Measurements from ENCODE around the gene GRIN2A.

Gene GRIN2A

DNA sequence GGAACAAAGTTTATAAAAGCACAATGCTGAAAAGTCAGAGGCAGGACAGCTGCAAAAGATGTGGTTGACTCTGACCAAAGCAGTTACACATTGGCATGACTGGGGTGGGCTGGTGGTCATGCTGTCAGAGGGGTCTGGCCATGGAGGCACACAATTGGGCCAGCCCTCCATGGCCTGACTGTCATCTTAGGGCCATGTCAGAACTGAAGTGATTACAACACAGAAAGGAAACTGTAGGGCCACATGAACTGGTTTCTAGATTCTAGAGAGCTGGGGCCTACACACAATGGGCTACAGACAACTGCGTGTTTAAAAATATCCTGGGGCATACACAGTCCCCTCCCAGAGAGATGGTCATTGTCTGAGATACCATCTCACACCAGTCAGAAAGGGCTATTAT is 380.6 kb downstream of the GRIN2A start:
- H3K27me3 ChIP-seq (ENCODE audit: control insufficient read depth in 5 of 5, insufficient read depth in 4 of 5, low read length in 5 of 5): no peaks in the 10 kb centered on the region
- peaks cover 0 to 4% (median 0%) of the 10 kb centered on the region in 5 donors for H3K9me3 ChIP-seq (ENCODE audit: control insufficient read depth in 5 of 5, low read length in 5 of 5)
- no peak overlapping the region for H3K27ac ChIP-seq (ENCODE audit: low read depth, low read length)
- H3K9ac ChIP-seq (ENCODE audit: low read length in 5 of 5): no peak overlapping the region
- no peaks in the 10 kb centered on the region for H3K36me3 ChIP-seq (ENCODE audit: control insufficient read depth in 5 of 5, insufficient read depth in 5 of 5, low read length in 5 of 5)
- peaks cover 0 to 10% (median 4%) of the 10 kb centered on the region in 5 donors for H3K4me1 ChIP-seq (ENCODE audit: control insufficient read depth in 5 of 5, insufficient read depth in 5 of 5, low read length in 5 of 5)
- no peak overlapping the region for H3K4me3 ChIP-seq (ENCODE audit: low read depth in 1 of 5, low read length in 5 of 5)

DNA sequence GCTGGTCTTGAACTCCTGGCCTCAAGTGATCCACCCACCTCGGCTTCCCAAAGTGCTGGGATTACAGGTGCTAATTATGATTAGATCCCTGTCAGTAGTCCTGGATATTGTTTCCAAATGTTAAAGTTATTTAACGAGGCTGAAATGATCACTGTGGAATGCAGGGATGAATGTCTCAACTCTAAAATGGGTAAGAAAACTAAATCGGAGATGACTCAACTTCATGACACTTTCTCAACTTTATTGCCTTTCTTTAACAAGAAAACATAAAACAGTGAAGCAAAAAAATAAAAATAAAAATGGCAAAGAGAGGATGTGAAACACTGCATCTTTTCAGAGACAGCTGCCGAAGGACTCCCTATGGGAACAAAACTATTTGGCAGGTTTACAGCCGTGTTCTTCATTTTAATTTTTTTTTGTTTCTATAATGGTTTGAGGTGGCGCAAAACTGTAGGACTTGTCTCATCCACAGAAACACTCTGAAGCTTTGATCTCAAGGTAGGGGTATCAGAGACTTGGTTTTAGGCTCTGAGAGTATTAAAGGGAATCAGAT is 382.0 kb downstream of the GRIN2A start:
- Histone ChIP-seq H3K4me3 (ENCODE audit: low read depth in 1 of 5, low read length in 5 of 5) (no peak overlapping the region), H3K27me3 (ENCODE audit: control insufficient read depth in 5 of 5, insufficient read depth in 4 of 5, low read length in 5 of 5) (peaks cover 0 to 2% (median 0%) of the 10 kb centered on the region in 5 donors), H3K27ac (ENCODE audit: low read depth, low read length) (no peak overlapping the region)

DNA sequence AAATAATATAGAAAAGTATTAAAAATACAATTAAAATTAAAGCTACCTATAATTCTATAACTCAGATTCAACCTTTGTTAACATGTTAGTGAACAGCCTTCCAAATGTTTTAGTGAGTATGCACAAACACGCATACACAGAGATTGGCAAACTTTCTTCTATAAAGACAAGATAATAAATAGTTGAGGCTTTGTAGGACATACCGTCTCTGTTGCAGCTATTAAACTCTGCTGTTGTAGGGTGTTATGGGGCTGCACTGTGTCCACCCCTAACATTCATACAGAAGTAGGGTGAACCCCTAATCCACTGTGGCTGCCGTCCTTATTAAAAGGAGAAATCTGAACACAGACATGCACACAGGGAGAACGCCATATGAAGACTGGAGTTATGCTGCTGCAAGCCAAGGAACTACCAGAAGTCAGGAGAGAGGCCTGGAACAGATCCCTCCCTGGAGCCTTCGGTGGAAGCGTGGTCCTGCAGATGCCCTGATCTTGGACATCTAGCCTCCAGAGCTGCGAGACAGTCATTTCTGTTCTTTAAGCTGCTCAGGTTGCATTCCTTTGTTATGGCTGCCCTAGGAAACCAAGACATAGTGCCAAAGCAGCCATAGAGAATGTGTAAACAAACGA is 383.2 kb downstream of the GRIN2A start:
- peaks cover 0 to 10% (median 4%) of the 10 kb centered on the region in 5 donors for H3K4me1 ChIP-seq (ENCODE audit: control insufficient read depth in 5 of 5, insufficient read depth in 5 of 5, low read length in 5 of 5)
- H3K9me3 ChIP-seq (ENCODE audit: control insufficient read depth in 5 of 5, low read length in 5 of 5): peaks cover 0 to 4% (median 0%) of the 10 kb centered on the region in 5 donors
- no peak overlapping the region for H3K4me3 ChIP-seq (ENCODE audit: low read depth in 1 of 5, low read length in 5 of 5)
- peaks cover 0 to 2% (median 0%) of the 10 kb centered on the region in 5 donors for H3K27me3 ChIP-seq (ENCODE audit: control insufficient read depth in 5 of 5, insufficient read depth in 4 of 5, low read length in 5 of 5)
- H3K27ac ChIP-seq (ENCODE audit: low read depth, low read length): no peak overlapping the region
- no peaks in the 10 kb centered on the region for H3K36me3 ChIP-seq (ENCODE audit: control insufficient read depth in 5 of 5, insufficient read depth in 5 of 5, low read length in 5 of 5)
- no peak overlapping the region for H3K9ac ChIP-seq (ENCODE audit: low read length in 5 of 5)

More for the DNA sequence above, 382.0 kb downstream of the GRIN2A start:
- Histone ChIP-seq H3K4me1 (ENCODE audit: control insufficient read depth in 5 of 5, insufficient read depth in 5 of 5, low read length in 5 of 5) (peaks cover 0 to 10% (median 4%) of the 10 kb centered on the region in 5 donors), H3K9ac (ENCODE audit: low read length in 5 of 5) (no peak overlapping the region), H3K9me3 (ENCODE audit: control insufficient read depth in 5 of 5, low read length in 5 of 5) (peaks cover 0 to 4% (median 0%) of the 10 kb centered on the region in 5 donors), H3K36me3 (ENCODE audit: control insufficient read depth in 5 of 5, insufficient read depth in 5 of 5, low read length in 5 of 5) (no peaks in the 10 kb centered on the region)

DNA sequence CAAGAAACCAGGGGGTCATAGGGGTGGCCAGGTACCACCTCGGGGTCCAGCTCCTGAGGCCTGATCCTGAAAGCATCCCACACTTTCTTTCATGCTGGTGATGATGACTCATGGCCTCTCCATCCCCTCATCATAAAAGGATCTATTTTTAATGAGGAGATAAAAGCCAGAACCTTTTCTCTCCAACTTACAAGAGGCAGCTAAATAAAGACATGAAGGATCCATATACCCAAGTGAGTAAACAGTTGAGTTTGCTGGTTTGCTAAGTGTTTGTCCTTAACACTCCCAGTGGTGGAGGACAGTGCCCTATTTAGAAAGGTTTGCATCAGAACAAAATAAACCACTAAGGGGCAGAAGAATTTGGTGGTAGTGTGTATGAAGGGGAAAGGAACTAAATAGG is 383.8 kb downstream of the GRIN2A start:
- no peak overlapping the region for H3K27ac ChIP-seq (ENCODE audit: low read depth, low read length)
- no peaks in the 10 kb centered on the region for H3K36me3 ChIP-seq (ENCODE audit: control insufficient read depth in 5 of 5, insufficient read depth in 5 of 5, low read length in 5 of 5)
- H3K9me3 ChIP-seq (ENCODE audit: control insufficient read depth in 5 of 5, low read length in 5 of 5): peaks cover 0 to 4% (median 0%) of the 10 kb centered on the region in 5 donors
- H3K9ac ChIP-seq (ENCODE audit: low read length in 5 of 5): no peak overlapping the region
- peaks cover 0 to 10% (median 4%) of the 10 kb centered on the region in 5 donors for H3K4me1 ChIP-seq (ENCODE audit: control insufficient read depth in 5 of 5, insufficient read depth in 5 of 5, low read length in 5 of 5)
- peaks cover 0 to 2% (median 0%) of the 10 kb centered on the region in 5 donors for H3K27me3 ChIP-seq (ENCODE audit: control insufficient read depth in 5 of 5, insufficient read depth in 4 of 5, low read length in 5 of 5)
- H3K4me3 ChIP-seq (ENCODE audit: low read depth in 1 of 5, low read length in 5 of 5): no peak overlapping the region

DNA sequence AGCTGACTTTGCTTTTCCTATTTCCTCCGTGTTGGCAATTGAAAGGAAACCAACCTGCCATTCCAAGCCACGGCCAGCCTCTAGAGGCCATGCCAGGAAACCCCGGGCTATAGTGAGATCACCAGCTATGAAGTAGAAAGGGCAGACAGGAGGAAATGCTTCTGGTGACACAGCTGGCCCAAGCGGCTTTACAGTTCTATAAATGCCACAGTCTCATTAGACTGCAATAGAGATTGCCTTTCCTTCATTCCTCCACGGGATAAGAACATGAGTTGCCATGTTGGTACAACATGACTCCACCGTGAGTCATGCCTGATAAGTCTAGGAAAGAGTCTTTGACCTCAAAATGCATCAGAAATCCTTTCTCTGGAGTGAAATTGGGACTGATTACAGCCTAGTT is 384.9 kb downstream of the GRIN2A start:
- Histone ChIP-seq H3K27me3 (ENCODE audit: control insufficient read depth in 5 of 5, insufficient read depth in 4 of 5, low read length in 5 of 5) (peaks cover 0 to 2% (median 0%) of the 10 kb centered on the region in 5 donors), H3K9me3 (ENCODE audit: control insufficient read depth in 5 of 5, low read length in 5 of 5) (peaks cover 0 to 4% (median 0%) of the 10 kb centered on the region in 5 donors), H3K27ac (ENCODE audit: low read depth, low read length) (no peak overlapping the region)

DNA sequence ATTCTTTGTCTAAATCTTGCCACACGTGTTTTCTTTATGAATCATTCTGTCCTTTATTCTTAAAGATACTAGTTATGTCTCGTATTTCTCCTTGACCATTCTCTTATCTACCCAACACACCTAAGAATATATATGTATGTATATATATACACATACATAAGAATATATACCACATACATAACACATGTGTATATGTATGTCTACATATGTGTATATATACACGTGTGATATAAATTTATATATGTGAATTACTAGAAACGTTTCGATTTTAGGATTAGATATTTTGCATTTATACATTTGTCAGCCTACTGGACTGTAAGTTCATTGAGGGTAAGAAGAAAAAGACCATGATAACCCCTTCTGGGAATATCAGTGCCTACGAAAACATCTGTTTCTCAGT is 388.6 kb downstream of the GRIN2A start:
- peaks cover 0 to 10% (median 4%) of the 10 kb centered on the region in 5 donors for H3K4me1 ChIP-seq (ENCODE audit: control insufficient read depth in 5 of 5, insufficient read depth in 5 of 5, low read length in 5 of 5)
- no peak overlapping the region for H3K27ac ChIP-seq (ENCODE audit: low read depth, low read length)
- no peaks in the 10 kb centered on the region for H3K9me3 ChIP-seq (ENCODE audit: control insufficient read depth in 5 of 5, low read length in 5 of 5)
- H3K9ac ChIP-seq (ENCODE audit: low read length in 5 of 5): no peak overlapping the region
- peaks cover 0 to 2% (median 0%) of the 10 kb centered on the region in 5 donors for H3K27me3 ChIP-seq (ENCODE audit: control insufficient read depth in 5 of 5, insufficient read depth in 4 of 5, low read length in 5 of 5)
- H3K36me3 ChIP-seq (ENCODE audit: control insufficient read depth in 5 of 5, insufficient read depth in 5 of 5, low read length in 5 of 5): no peaks in the 10 kb centered on the region
- no peak overlapping the region for H3K4me3 ChIP-seq (ENCODE audit: low read depth in 1 of 5, low read length in 5 of 5)

More for the DNA sequence above, 384.9 kb downstream of the GRIN2A start:
- Histone ChIP-seq H3K36me3 (ENCODE audit: control insufficient read depth in 5 of 5, insufficient read depth in 5 of 5, low read length in 5 of 5) (no peaks in the 10 kb centered on the region), H3K9ac (ENCODE audit: low read length in 5 of 5) (no peak overlapping the region), H3K4me3 (ENCODE audit: low read depth in 1 of 5, low read length in 5 of 5) (no peak overlapping the region), H3K4me1 (ENCODE audit: control insufficient read depth in 5 of 5, insufficient read depth in 5 of 5, low read length in 5 of 5) (peaks cover 0 to 10% (median 4%) of the 10 kb centered on the region in 5 donors)

DNA sequence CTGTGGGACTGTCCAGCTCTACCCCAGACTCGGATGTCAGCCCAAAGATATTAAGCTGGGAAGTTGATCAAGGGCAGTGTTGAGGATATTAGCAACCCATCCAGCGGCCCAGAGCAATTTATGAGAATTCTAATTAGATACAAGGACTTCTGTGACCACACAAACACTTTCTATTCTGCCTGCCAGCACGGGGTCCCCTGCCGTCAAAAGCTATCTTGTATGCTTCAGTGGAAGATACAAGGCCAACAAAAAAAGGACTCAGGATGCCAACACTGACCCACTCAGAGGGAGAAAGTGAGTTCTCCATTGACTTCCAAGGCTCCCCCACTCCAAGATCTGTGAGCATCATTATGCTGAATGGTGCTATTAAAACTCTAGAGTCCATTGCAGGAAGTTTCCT is 390.7 kb downstream of the GRIN2A start:
- Histone ChIP-seq H3K9me3 (ENCODE audit: control insufficient read depth in 5 of 5, low read length in 5 of 5) (no peaks in the 10 kb centered on the region), H3K9ac (ENCODE audit: low read length in 5 of 5) (no peak overlapping the region), H3K27ac (ENCODE audit: low read depth, low read length) (no peak overlapping the region), H3K4me1 (ENCODE audit: control insufficient read depth in 5 of 5, insufficient read depth in 5 of 5, low read length in 5 of 5) (no peaks in the 10 kb centered on the region), H3K36me3 (ENCODE audit: control insufficient read depth in 5 of 5, insufficient read depth in 5 of 5, low read length in 5 of 5) (no peaks in the 10 kb centered on the region), H3K4me3 (ENCODE audit: low read depth in 1 of 5, low read length in 5 of 5) (no peak overlapping the region), H3K27me3 (ENCODE audit: control insufficient read depth in 5 of 5, insufficient read depth in 4 of 5, low read length in 5 of 5) (peaks cover 0 to 2% (median 0%) of the 10 kb centered on the region in 5 donors)

DNA sequence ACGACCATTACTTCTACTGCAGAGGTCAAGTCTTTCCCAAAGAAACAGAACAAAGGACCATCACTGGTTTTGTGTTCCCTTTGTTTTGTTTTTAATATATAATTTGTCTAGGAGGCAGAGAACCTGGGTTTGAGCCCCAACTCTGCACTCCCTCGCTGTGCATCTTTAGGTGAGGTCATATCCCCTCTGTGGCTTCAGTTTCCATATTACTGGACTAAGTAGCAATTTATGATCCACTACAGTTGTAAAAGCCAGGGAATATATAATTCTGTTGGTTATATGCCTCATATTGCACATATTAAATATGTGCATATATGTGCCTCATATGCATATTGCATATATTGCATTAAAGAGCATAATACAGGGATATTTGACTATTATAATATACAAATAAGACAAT is 392.0 kb downstream of the GRIN2A start:
- no peaks in the 10 kb centered on the region for H3K27me3 ChIP-seq (ENCODE audit: control insufficient read depth in 5 of 5, insufficient read depth in 4 of 5, low read length in 5 of 5)
- H3K9ac ChIP-seq (ENCODE audit: low read length in 5 of 5): no peak overlapping the region
- no peak overlapping the region for H3K4me3 ChIP-seq (ENCODE audit: low read depth in 1 of 5, low read length in 5 of 5)
- H3K9me3 ChIP-seq (ENCODE audit: control insufficient read depth in 5 of 5, low read length in 5 of 5): no peaks in the 10 kb centered on the region
- no peak overlapping the region for H3K27ac ChIP-seq (ENCODE audit: low read depth, low read length)
- H3K36me3 ChIP-seq (ENCODE audit: control insufficient read depth in 5 of 5, insufficient read depth in 5 of 5, low read length in 5 of 5): no peaks in the 10 kb centered on the region
- no peaks in the 10 kb centered on the region for H3K4me1 ChIP-seq (ENCODE audit: control insufficient read depth in 5 of 5, insufficient read depth in 5 of 5, low read length in 5 of 5)

DNA sequence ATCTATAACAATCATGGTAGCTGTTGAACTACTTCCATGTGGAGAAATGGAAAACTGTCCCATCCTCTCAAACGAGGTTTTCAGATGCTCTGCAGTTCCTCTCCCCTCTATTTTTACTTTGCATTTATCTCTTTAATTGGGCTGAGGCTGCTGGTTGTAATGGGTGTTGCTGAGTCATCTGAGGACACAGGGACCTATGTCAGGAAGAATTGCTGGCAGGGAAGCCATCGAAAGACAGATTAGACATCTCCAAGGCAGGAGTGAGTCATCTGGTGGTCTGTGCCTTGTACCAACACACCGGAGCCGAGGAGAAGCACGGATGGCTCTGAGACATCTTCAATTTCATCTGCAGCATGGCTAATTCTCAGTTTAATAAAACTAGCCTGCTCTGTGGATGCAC is 394.5 kb downstream of the GRIN2A start:
- no peak overlapping the region for H3K9ac ChIP-seq (ENCODE audit: low read length in 5 of 5)
- H3K4me1 ChIP-seq (ENCODE audit: control insufficient read depth in 5 of 5, insufficient read depth in 5 of 5, low read length in 5 of 5): no peaks in the 10 kb centered on the region
- H3K4me3 ChIP-seq (ENCODE audit: low read depth in 1 of 5, low read length in 5 of 5): no peak overlapping the region
- no peak overlapping the region for H3K27ac ChIP-seq (ENCODE audit: low read depth, low read length)
- H3K27me3 ChIP-seq (ENCODE audit: control insufficient read depth in 5 of 5, insufficient read depth in 4 of 5, low read length in 5 of 5): no peaks in the 10 kb centered on the region
- H3K36me3 ChIP-seq (ENCODE audit: control insufficient read depth in 5 of 5, insufficient read depth in 5 of 5, low read length in 5 of 5): no peaks in the 10 kb centered on the region
- H3K9me3 ChIP-seq (ENCODE audit: control insufficient read depth in 5 of 5, low read length in 5 of 5): no peaks in the 10 kb centered on the region

DNA sequence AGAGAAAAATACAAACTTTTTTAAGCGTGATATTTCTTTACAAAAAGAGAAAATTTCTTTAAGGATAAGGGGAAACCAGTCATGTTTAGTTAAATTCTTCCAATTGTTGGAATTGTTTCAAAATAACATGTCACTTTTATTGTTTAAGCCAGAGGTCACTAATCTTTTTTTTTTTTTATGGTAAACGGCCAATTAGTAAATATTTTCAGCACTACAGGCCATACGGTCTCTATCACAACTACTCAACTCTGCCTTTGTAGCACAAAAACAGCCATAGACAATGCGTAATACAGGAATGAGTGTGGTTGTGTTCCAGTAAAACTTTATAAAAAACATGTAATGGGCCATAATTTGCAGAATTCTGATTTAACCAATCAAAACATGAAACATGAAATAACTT is 401.4 kb downstream of the GRIN2A start:
- H3K27me3 ChIP-seq (ENCODE audit: control insufficient read depth in 5 of 5, insufficient read depth in 4 of 5, low read length in 5 of 5): no peaks in the 10 kb centered on the region
- no peaks in the 10 kb centered on the region for H3K9me3 ChIP-seq (ENCODE audit: control insufficient read depth in 5 of 5, low read length in 5 of 5)
- no peaks in the 10 kb centered on the region for H3K36me3 ChIP-seq (ENCODE audit: control insufficient read depth in 5 of 5, insufficient read depth in 5 of 5, low read length in 5 of 5)
- H3K9ac ChIP-seq (ENCODE audit: low read length in 5 of 5): no peak overlapping the region
- no peak overlapping the region for H3K27ac ChIP-seq (ENCODE audit: low read depth, low read length)
- H3K4me3 ChIP-seq (ENCODE audit: low read depth in 1 of 5, low read length in 5 of 5): no peak overlapping the region
- H3K4me1 ChIP-seq (ENCODE audit: control insufficient read depth in 5 of 5, insufficient read depth in 5 of 5, low read length in 5 of 5): no peaks in the 10 kb centered on the region

Data from subcutaneous abdominal adipose tissue (tissue), 5 donors.